Esophagus squamous epithelium (tissue), 5 donors: ENCODE measurements around the gene EYS. TPM values are rescaled to one million over a fixed set of nuclear protein-coding genes. Genes with fewer than 3 reads are reported as not detected.

ENCODE experiments used
- DNase-seq: peaks from one replicate; lab custom pipeline; 2025; lab: John Stamatoyannopoulos, UW
- H3K27ac ChIP-seq, 4 donors: fragments of 200-600 bp; sonication (generic); one replicate each; pipeline ENCODE4 v1.5.1; 2016 to 2019; ENCODE audit warnings: mild to moderate bottlenecking in 1 of 4
- H3K27me3 ChIP-seq, 4 donors: fragments of 200-600 bp; sonication (generic); 1 replicate in 3 of 4; 2 replicates in 1 of 4; pipeline versions ENCODE4 v1.5.1 to v1.6.0; 2017 to 2021; ENCODE audit warnings: antibody characterized with exemption in 1 of 4
- H3K36me3 ChIP-seq, 3 donors: fragments of 200-600 bp; sonication (generic); one replicate each; pipeline ENCODE4 v1.5.1; 2016 to 2019
- H3K4me1 ChIP-seq, 3 donors: fragments of 200-600 bp; sonication (generic); one replicate each; pipeline ENCODE4 v1.5.1; 2017 to 2019
- H3K4me3 ChIP-seq, 4 donors: fragments of 200-600 bp; sonication (generic); 1 replicate in 3 of 4; 2 replicates in 1 of 4; pipeline ENCODE4 v1.5.1; 2016 to 2019; ENCODE audit warnings: mild to moderate bottlenecking in 2 of 4, moderate library complexity in 1 of 4
- H3K9me3 ChIP-seq, 3 donors: fragments of 200-600 bp; sonication (generic); one replicate each; pipeline ENCODE4 v1.5.1; 2016 to 2019
- CTCF ChIP-seq, 6 experiments: fragments of 450-650 bp in 4 of 6; fragments of 200-600 bp in 2 of 6; sonication (generic) in 2 of 6; IDR thresholded peaks; one replicate each; pipeline ENCODE4 v1.5.1; 2016 to 2019; ENCODE audit warnings: antibody characterized with exemption in 6 of 6, mild to moderate bottlenecking in 4 of 6, moderate library complexity in 4 of 6
- POLR2A ChIP-seq, 4 donors: fragments of 450-650 bp; IDR thresholded peaks; one replicate each; pipeline ENCODE4 v1.6.1; 2017; ENCODE audit warnings: antibody characterized with exemption in 4 of 4, mild to moderate bottlenecking in 4 of 4, moderate library complexity in 3 of 4
- WGBS, 2 donors: methylation state at CpG; one replicate each; pipeline ENCODE4 v1.1.5; 2018; 5-methylcytosine and 5-hydroxymethylcytosine counted together
- intact Hi-C: fragments of 100-400 bp; cut with DNase I; formaldehyde crosslinking; loops from one replicate; pipeline ENCODE4 v1.15.0; 2022
- total RNA-seq, 4 donors: library from RNA; depleted of rRNA; stranded (reverse); fragments of >200 nt; gene quantifications; one replicate each; pipeline ENCODE4 v1.1.0, GENCODE V29; 2016
- donor health status: DM: yes; HTN: yes; CAD: no.

Gene EYS
- total RNA-seq, 4 donors from 2014 or later, result 0.87 TPM; not detected in 3

GRCh38 chr6:64256483-64256882 lies 1450.5 kb downstream of the EYS start:
- Histone ChIP-seq H3K9me3 (no peaks in the 10 kb centered on the region), H3K27me3 (no peaks in the 10 kb centered on the region), H3K4me1 (no peaks in the 10 kb centered on the region), H3K36me3 (no peaks in the 10 kb centered on the region), H3K27ac (no peak overlapping the region), H3K4me3 (no peak overlapping the region)
- DNase-seq, result no peak
- intact Hi-C loops, result no loop called here
- 59 to 73% methylated on average over 3 of the region's 3 CpGs for WGBS, 2 donors
- TF ChIP-seq CTCF (IDR thresholded peaks at IDR 0.05), result no peak
- TF ChIP-seq POLR2A (IDR thresholded peaks at IDR 0.05), result no peak

- DNase-seq, result no peak
- intact Hi-C loops, result no loop called here
These were observed 1452.0 kb downstream of the EYS start for GRCh38 chr6:64255000-64255399.

DNA sequence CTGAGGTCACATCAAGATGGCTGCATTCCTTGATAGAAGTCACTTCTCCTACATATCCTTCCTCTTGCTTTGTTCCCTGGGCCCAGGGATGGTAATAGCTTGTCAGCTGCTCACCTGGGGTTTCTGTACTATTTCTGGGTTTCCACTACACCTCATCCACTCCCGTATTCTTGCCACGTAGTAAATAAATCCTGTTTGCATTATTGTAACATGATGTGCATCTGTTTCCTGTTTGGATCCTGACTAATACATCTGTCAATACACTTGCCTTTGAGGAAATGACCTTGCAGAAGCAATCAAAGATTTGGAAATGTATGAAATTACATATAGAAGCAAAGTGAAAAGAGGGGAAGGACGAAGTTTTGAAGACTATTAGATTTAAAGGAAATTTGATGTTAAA lies 1452.5 kb downstream of the EYS start:
- 43 to 44% methylated on average over 3 of the region's 3 CpGs for WGBS, 2 donors
- no peak overlapping the region for H3K27ac ChIP-seq
- no peak overlapping the region for H3K4me3 ChIP-seq
- intact Hi-C loops, result no loop called here
- no peak for DNase-seq
- H3K36me3 ChIP-seq, result no peaks in the 10 kb centered on the region
- H3K9me3 ChIP-seq, result no peaks in the 10 kb centered on the region
- TF ChIP-seq POLR2A (IDR thresholded peaks at IDR 0.05) (no peak), CTCF (IDR thresholded peaks at IDR 0.05) (no peak)
- H3K27me3 ChIP-seq, result no peaks in the 10 kb centered on the region
- H3K4me1 ChIP-seq, result no peaks in the 10 kb centered on the region

More at GRCh38 chr6:64255000-64255399, 1452.0 kb downstream of the EYS start:
- Histone ChIP-seq H3K4me3 (no peak overlapping the region), H3K36me3 (no peaks in the 10 kb centered on the region), H3K27me3 (no peaks in the 10 kb centered on the region), H3K4me1 (no peaks in the 10 kb centered on the region), H3K9me3 (no peaks in the 10 kb centered on the region), H3K27ac (no peak overlapping the region)
- 55 to 60% methylated on average over 1 of the region's 1 CpG for WGBS, 2 donors
- no peak for TF ChIP-seq CTCF (IDR thresholded peaks at IDR 0.05)

DNA sequence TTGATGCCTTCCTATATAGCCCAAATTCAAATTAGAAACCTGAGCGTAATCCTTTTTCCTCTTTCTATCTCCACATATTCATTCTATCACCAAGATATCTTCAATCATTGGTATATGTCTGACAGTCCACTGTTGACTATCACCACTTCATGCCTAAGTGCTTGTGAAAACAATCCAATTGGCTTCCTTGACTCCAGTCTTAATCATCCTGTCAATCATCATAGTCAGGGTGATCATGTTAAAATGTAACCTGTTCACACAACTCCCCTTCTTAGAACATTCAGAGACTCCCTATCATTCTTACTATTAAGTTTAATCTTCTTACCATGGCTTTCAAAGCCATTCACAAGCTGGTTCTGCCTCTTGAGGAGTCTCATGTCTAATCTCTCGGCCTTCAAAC lies 1454.8 kb downstream of the EYS start:
- no peaks in the 10 kb centered on the region for H3K36me3 ChIP-seq
- H3K27me3 ChIP-seq, result no peaks in the 10 kb centered on the region
- H3K27ac ChIP-seq, result no peak overlapping the region
- no peaks in the 10 kb centered on the region for H3K9me3 ChIP-seq
- WGBS, 2 donors, result 69 to 84% methylated on average over 2 of the region's 2 CpGs
- no peaks in the 10 kb centered on the region for H3K4me1 ChIP-seq
- intact Hi-C loops, result no loop called here
- H3K4me3 ChIP-seq, result no peak overlapping the region
- no peak for TF ChIP-seq POLR2A (IDR thresholded peaks at IDR 0.05)
- no peak for TF ChIP-seq CTCF (IDR thresholded peaks at IDR 0.05)
- no peak for DNase-seq

DNA sequence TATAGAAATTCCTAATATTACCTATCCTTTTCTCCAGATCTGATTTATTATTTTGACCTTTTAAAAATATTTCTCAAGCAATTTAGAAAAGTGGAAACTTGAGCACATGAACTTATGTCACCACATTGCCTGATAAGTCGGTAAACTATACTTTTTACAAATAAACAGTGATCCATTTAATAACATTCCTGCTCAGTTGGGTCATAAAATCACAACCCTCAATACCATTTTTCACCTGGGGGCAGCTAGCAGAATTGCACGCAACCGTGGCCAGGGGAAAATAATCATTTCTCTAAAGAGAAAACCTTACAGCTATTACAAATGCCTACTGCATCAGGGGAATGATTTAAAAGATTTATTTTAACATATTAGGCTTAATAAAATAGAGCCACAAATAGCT lies 1456.9 kb downstream of the EYS start:
- DNase-seq, result no peak
- no peaks in the 10 kb centered on the region for H3K9me3 ChIP-seq
- H3K27ac ChIP-seq, result no peak overlapping the region
- no peaks in the 10 kb centered on the region for H3K27me3 ChIP-seq
- TF ChIP-seq CTCF (IDR thresholded peaks at IDR 0.05) (no peak), POLR2A (IDR thresholded peaks at IDR 0.05) (no peak)
- H3K4me3 ChIP-seq, result no peak overlapping the region
- 51 to 60% methylated on average over 3 of the region's 3 CpGs for WGBS, 2 donors
- no peaks in the 10 kb centered on the region for H3K36me3 ChIP-seq
- no peaks in the 10 kb centered on the region for H3K4me1 ChIP-seq
- intact Hi-C loops, result no loop called here
